CD8-positive, alpha-beta memory T cell (primary cell): ENCODE measurements around the gene PLXNB2. TPM values are rescaled to one million over a fixed set of nuclear protein-coding genes. Genes with fewer than 3 reads are reported as not detected.

Experiments used
- CTCF ChIA-PET: fragments of 350-600 bp; sonication (Branson Sonifier 250); formaldehyde crosslinking; loops from one replicate; lab custom pipeline; 2021; ENCODE audit warnings: antibody characterized with exemption; lab: Charles Lee
- POLR2A ChIA-PET: fragments of 350-600 bp; sonication (Branson Sonifier 250); formaldehyde crosslinking; loops from one replicate; lab custom pipeline; 2021; ENCODE audit warnings: antibody characterized with exemption; lab: Charles Lee
- DNase-seq, 5 donors: peaks; one replicate each; pipeline versions ENCODE4 v3.0.0 to v3.0.0-alpha.2; 2020 to 2022; ENCODE audit warnings: mixed read lengths in 1 of 5
- H3K27ac ChIP-seq: one replicate; pipeline ENCODE4 v1.7.0; 2013; ENCODE audit warnings: low read depth, mild to moderate bottlenecking, low read length, moderate library complexity
- H3K27me3 ChIP-seq: 2 replicates; pipeline ENCODE4 v1.7.0; 2013; ENCODE audit warnings: low read length, mild to moderate bottlenecking; ENCODE audit not compliant: insufficient read depth, poor library complexity, severe bottlenecking
- H3K36me3 ChIP-seq: 2 replicates; pipeline ENCODE4 v1.7.0; 2013; ENCODE audit warnings: mild to moderate bottlenecking, low read length, moderate library complexity; ENCODE audit not compliant: insufficient read depth
- H3K4me1 ChIP-seq: 2 replicates; pipeline ENCODE4 v1.7.0; 2013; ENCODE audit warnings: mild to moderate bottlenecking, low read length, moderate library complexity; ENCODE audit not compliant: insufficient read depth
- H3K4me3 ChIP-seq: 2 replicates; pipeline ENCODE4 v1.7.0; 2013; ENCODE audit warnings: mild to moderate bottlenecking, low read length
- H3K9me3 ChIP-seq: 2 replicates; pipeline ENCODE4 v1.7.0; 2013; ENCODE audit warnings: mild to moderate bottlenecking, low read length
- H3K27ac Mint-ChIP-seq, 8 donors: one replicate each; pipeline ENCODE4 v1.8.0; 2020 to 2021; ENCODE audit warnings: mixed read lengths in 8 of 8, mild to moderate bottlenecking in 6 of 8, inconsistent platforms in 3 of 8, moderate library complexity in 3 of 8
- H3K27me3 Mint-ChIP-seq, 2 donors: one replicate each; pipeline ENCODE4 v1.8.0; 2020 to 2021; ENCODE audit warnings: mixed read lengths in 2 of 2, mild to moderate bottlenecking in 1 of 2, moderate library complexity in 1 of 2
- H3K36me3 Mint-ChIP-seq, 3 donors: one replicate each; pipeline ENCODE4 v1.8.0; 2020 to 2021; ENCODE audit warnings: mixed read lengths in 3 of 3, inconsistent platforms in 1 of 3, mild to moderate bottlenecking in 1 of 3
- H3K4me1 Mint-ChIP-seq, 3 donors: one replicate each; pipeline ENCODE4 v1.8.0; 2020 to 2021; ENCODE audit warnings: mixed read lengths in 3 of 3, inconsistent platforms in 1 of 3, mild to moderate bottlenecking in 1 of 3
- H3K4me3 Mint-ChIP-seq, 7 donors: one replicate each; pipeline ENCODE4 v1.8.0; 2020 to 2021; ENCODE audit warnings: mixed read lengths in 7 of 7, mild to moderate bottlenecking in 6 of 7, moderate library complexity in 4 of 7, inconsistent platforms in 2 of 7
- H3K9me3 Mint-ChIP-seq, 5 donors: one replicate each; pipeline ENCODE4 v1.8.0; 2020 to 2022; ENCODE audit warnings: mixed read lengths in 5 of 5, mild to moderate bottlenecking in 3 of 5, moderate library complexity in 2 of 5, inconsistent platforms in 1 of 5
- polyA plus RNA-seq: library from polyadenylated mRNA; unstranded; fragments of 300-500 nt; fragmentation: Illumina TruSeq; gene quantifications from one replicate; pipeline ENCODE4 v1.2.3, GENCODE V29; 2021
- total RNA-seq, 2 experiments: library from RNA; stranded (reverse); gene quantifications; one replicate each; pipeline ENCODE4 v1.2.3, GENCODE V29; 2021

The PLXNB2 gene
- total and polyA plus RNA-seq, 3 experiments from 2014 or later = 0.17 to 14.4 (median 13.4) TPM

- POLR2A ChIA-PET = no interaction called here
- no peak for DNase-seq
- H3K4me3 ChIP-seq = no peak overlapping the region
- Mint-ChIP-seq H3K36me3 (no peaks in the 10 kb centered on the region), H3K4me3 (peak overlapping the region in 2 of 7 donors; percentile 27 to 32), H3K9me3 (no peaks in the 10 kb centered on the region), H3K27me3 (peaks cover 3 to 7% of the 10 kb centered on the region in 2 donors), H3K27ac (no peak overlapping the region), H3K4me1 (peaks cover 3 to 28% (median 7%) of the 10 kb centered on the region in 3 donors)
- no peak overlapping the region for H3K27ac ChIP-seq
- peaks cover 18% of the 10 kb centered on the region for H3K4me1 ChIP-seq
- CTCF ChIA-PET = interaction anchor here (0.9 to 4.7 kb wide), 7 partner anchors 21 to 348 kb away, joined by 3 to 25 read pairs (median 4); partner anchors contain the start of genes DENND6B and HDAC10
- no peaks in the 10 kb centered on the region for H3K9me3 ChIP-seq
- H3K27me3 ChIP-seq = no peaks in the 10 kb centered on the region
- no peaks in the 10 kb centered on the region for H3K36me3 ChIP-seq
Measured at GRCh38 chr22:50272044-50272802, 35.2 kb downstream of the PLXNB2 start.

- H3K4me3 ChIP-seq = peak overlapping the region; percentile 59
- H3K4me3 Mint-ChIP-seq = no peak overlapping the region
- no peaks in the 10 kb centered on the region for H3K9me3 Mint-ChIP-seq
Measured at GRCh38 chr22:50271519-50271970, 35.9 kb downstream of the PLXNB2 start.

GRCh38 chr22:50270666-50271394 lies 36.6 kb downstream of the PLXNB2 start:
- CTCF ChIA-PET = interaction anchor here (0.6 to 4.7 kb wide), 3 partner anchors 19 to 254 kb away, joined by 3 to 25 read pairs (median 7); partner anchors contain the start of genes DENND6B, HDAC10 and SCO2
- H3K27me3 ChIP-seq = no peaks in the 10 kb centered on the region
- DNase-seq = peak; percentile 62 to 77 (median 67)
- peak overlapping the region; percentile 59 for H3K4me3 ChIP-seq
- peaks cover 3 to 25% (median 5%) of the 10 kb centered on the region in 3 donors for H3K4me1 Mint-ChIP-seq
- POLR2A ChIA-PET = interaction anchor here (0.6 to 1.0 kb wide), 2 partner anchors 27 to 96 kb away, joined by 3 read pairs; no protein-coding TSS in a partner anchor
- peaks cover 18% of the 10 kb centered on the region for H3K4me1 ChIP-seq
- H3K4me3 Mint-ChIP-seq = peak overlapping the region; percentile 67 to 93 (median 74)
- H3K27ac ChIP-seq = no peak overlapping the region
- peaks cover 3 to 7% of the 10 kb centered on the region in 2 donors for H3K27me3 Mint-ChIP-seq
- H3K27ac Mint-ChIP-seq = peak overlapping the region in 5 of 8 donors; percentile 47 to 81 (median 54)
- no peaks in the 10 kb centered on the region for H3K9me3 ChIP-seq
- no peaks in the 10 kb centered on the region for H3K36me3 ChIP-seq
- H3K9me3 Mint-ChIP-seq = no peaks in the 10 kb centered on the region
- no peaks in the 10 kb centered on the region for H3K36me3 Mint-ChIP-seq

More at GRCh38 chr22:50271519-50271970, 35.9 kb downstream of the PLXNB2 start:
- no peak overlapping the region for H3K27ac Mint-ChIP-seq
- ChIA-PET CTCF (interaction anchor here (1.0 to 4.7 kb wide), 6 partner anchors 20 to 70 kb away, joined by 3 to 25 read pairs (median 6); partner anchors contain the start of genes DENND6B and HDAC10), POLR2A (interaction anchor here (0.6 kb wide), 1 partner anchor 95 kb away, joined by 3 read pairs; no protein-coding TSS in a partner anchor)
- no peaks in the 10 kb centered on the region for H3K9me3 ChIP-seq
- H3K27me3 ChIP-seq = no peaks in the 10 kb centered on the region
- peaks cover 18% of the 10 kb centered on the region for H3K4me1 ChIP-seq
- peaks cover 3 to 7% of the 10 kb centered on the region in 2 donors for H3K27me3 Mint-ChIP-seq
- H3K36me3 ChIP-seq = no peaks in the 10 kb centered on the region
- peaks cover 3 to 26% (median 6%) of the 10 kb centered on the region in 3 donors for H3K4me1 Mint-ChIP-seq
- no peaks in the 10 kb centered on the region for H3K36me3 Mint-ChIP-seq
- H3K27ac ChIP-seq = no peak overlapping the region
- DNase-seq = peak; percentile 25 to 69 (median 38)

- Histone ChIP-seq H3K4me3 (peak within 1 kb of the TSS; percentile 59), H3K4me1 (peaks cover 18% of the 10 kb centered on the region), H3K36me3 (no peaks in the 10 kb centered on the region), H3K9me3 (no peaks in the 10 kb centered on the region), H3K27me3 (no peaks in the 10 kb centered on the region), H3K27ac (no peak within 1 kb of the TSS)
- H3K27ac Mint-ChIP-seq = peak within 1 kb of the TSS in 5 of 8 donors; percentile 47 to 81 (median 54)
- H3K4me1 Mint-ChIP-seq = peaks cover 3 to 25% (median 5%) of the 10 kb centered on the region in 3 donors
- no peaks in the 10 kb centered on the region for H3K9me3 Mint-ChIP-seq
- peak; percentile 62 to 84 (median 75) for DNase-seq
- no peaks in the 10 kb centered on the region for H3K36me3 Mint-ChIP-seq
- ChIA-PET CTCF (interaction anchor here (0.6 to 4.7 kb wide), 5 partner anchors 18 to 255 kb away, joined by 3 to 25 read pairs (median 4); partner anchors contain the start of genes DENND6B, HDAC10 and SCO2), POLR2A (interaction anchor here (1.0 kb wide), 1 partner anchor 26 kb away, joined by 3 read pairs; no protein-coding TSS in a partner anchor)
- H3K27me3 Mint-ChIP-seq = peaks cover 4 to 7% of the 10 kb centered on the region in 2 donors
- H3K4me3 Mint-ChIP-seq = peak within 1 kb of the TSS; percentile 67 to 93 (median 74)
Measured at GRCh38 chr22:50269970-50270665, 37.3 kb downstream of the PLXNB2 start, which contains the start of gene MAPK11. Gene MAPK11, minus strand, starts transcription at chr22:50270380. Its CDS starts 88 bp downstream, at chr22:50270292.

- peak overlapping the region in 1 of 8 donors; percentile 70 for H3K27ac Mint-ChIP-seq
Measured at GRCh38 chr22:50269573-50269969, 37.9 kb downstream of the PLXNB2 start.

GRCh38 chr22:50268655-50269113 lies 38.8 kb downstream of the PLXNB2 start:
- no peaks in the 10 kb centered on the region for H3K9me3 Mint-ChIP-seq
- H3K36me3 ChIP-seq = no peaks in the 10 kb centered on the region

More at GRCh38 chr22:50269573-50269969, 37.9 kb downstream of the PLXNB2 start:
- Mint-ChIP-seq H3K4me3 (peak overlapping the region; percentile 45 to 81 (median 54)), H3K9me3 (no peaks in the 10 kb centered on the region), H3K27me3 (peaks cover 6 to 7% of the 10 kb centered on the region in 2 donors), H3K36me3 (no peaks in the 10 kb centered on the region), H3K4me1 (peaks cover 3 to 25% (median 5%) of the 10 kb centered on the region in 3 donors)
- no peak overlapping the region for H3K27ac ChIP-seq
- CTCF ChIA-PET = interaction anchor here (0.9 to 1.5 kb wide), 3 partner anchors 18 to 73 kb away, joined by 3 to 4 read pairs (median 3); partner anchors contain the start of gene HDAC10
- H3K27me3 ChIP-seq = no peaks in the 10 kb centered on the region
- H3K9me3 ChIP-seq = no peaks in the 10 kb centered on the region
- POLR2A ChIA-PET = interaction anchor here (1.0 kb wide), 1 partner anchor 25 kb away, joined by 3 read pairs; no protein-coding TSS in a partner anchor
- no peaks in the 10 kb centered on the region for H3K36me3 ChIP-seq
- H3K4me1 ChIP-seq = peaks cover 18% of the 10 kb centered on the region
- no peak overlapping the region for H3K4me3 ChIP-seq
- DNase-seq = no peak

More at GRCh38 chr22:50268655-50269113, 38.8 kb downstream of the PLXNB2 start:
- CTCF ChIA-PET = interaction anchor here (0.9 to 1.5 kb wide), 3 partner anchors 17 to 74 kb away, joined by 3 to 4 read pairs (median 3); partner anchors contain the start of gene HDAC10
- no peak for DNase-seq
- peak overlapping the region in 1 of 8 donors; percentile 51 for H3K27ac Mint-ChIP-seq
- peaks cover 4 to 6% of the 10 kb centered on the region in 2 donors for H3K27me3 Mint-ChIP-seq
- Histone ChIP-seq H3K4me3 (no peak overlapping the region), H3K27me3 (no peaks in the 10 kb centered on the region), H3K4me1 (peaks cover 18% of the 10 kb centered on the region), H3K27ac (no peak overlapping the region), H3K9me3 (no peaks in the 10 kb centered on the region)
- peak overlapping the region; percentile 14 to 70 (median 51) for H3K4me3 Mint-ChIP-seq
- POLR2A ChIA-PET = no interaction called here
- no peaks in the 10 kb centered on the region for H3K36me3 Mint-ChIP-seq
- H3K4me1 Mint-ChIP-seq = peaks cover 3 to 20% (median 5%) of the 10 kb centered on the region in 3 donors
